Measurements from ENCODE around the gene PDGFD. TPM values are rescaled to one million over a fixed set of nuclear protein-coding genes. Genes with fewer than 3 reads are reported as not detected.

PDGFD gene
- total RNA-seq, 1 experiment from 2014 or later, result 1.7 TPM

DNA sequence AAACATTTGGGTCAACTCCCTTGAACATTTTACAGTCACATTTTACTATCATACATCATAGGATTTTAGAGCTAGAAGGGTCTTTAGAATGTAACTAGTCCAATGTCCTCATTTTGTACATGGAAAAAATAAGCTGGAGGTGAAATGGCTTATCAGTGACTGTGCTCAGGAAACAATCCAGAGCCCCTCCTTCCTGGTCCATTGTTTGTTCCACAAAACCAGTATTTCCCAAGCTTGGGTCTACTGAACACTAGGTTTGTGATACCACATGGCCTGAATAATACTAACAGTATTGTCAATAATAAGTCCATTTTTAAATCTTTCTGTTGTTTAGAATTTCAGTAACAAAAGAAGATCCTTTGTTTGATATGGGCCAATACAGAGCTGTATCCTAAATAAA, 27.1 kb downstream of the PDGFD start:
- no peak overlapping the region for H2BK15ac ChIP-seq (ENCODE audit: low read depth, low read length)
- H3K4me2 ChIP-seq (ENCODE audit: insufficient read depth, insufficient read length, low read length), result no peak overlapping the region
- H3K14ac ChIP-seq (ENCODE audit: insufficient read depth, low read length), result no peak overlapping the region
- H4K8ac ChIP-seq (replicated peaks; ENCODE audit: insufficient read length, low read depth, low read length), result no peak overlapping the region
- H3K27me3 ChIP-seq (ENCODE audit: insufficient read depth, low read length), result no peaks in the 10 kb centered on the region
- no peak overlapping the region for H2BK5ac ChIP-seq (ENCODE audit: insufficient read length, low read length)
- no peak overlapping the region for H2AK5ac ChIP-seq (ENCODE audit: insufficient read length, low read length)
- H3K9ac ChIP-seq (ENCODE audit: extremely low read depth, insufficient read length, low read length), result no peak overlapping the region
- no peak overlapping the region for H4K5ac ChIP-seq (ENCODE audit: insufficient read length, low read depth, low read length)
- no peak overlapping the region for H2BK20ac ChIP-seq (ENCODE audit: low read depth, low read length, poor library complexity, severe bottlenecking)
- Mint-ChIP-seq H3K4me1 (no peaks in the 10 kb centered on the region), H3K27me3 (ENCODE audit: low read depth) (no peaks in the 10 kb centered on the region), H3K27ac (no peak overlapping the region), H3K9me3 (no peaks in the 10 kb centered on the region), H3K36me3 (ENCODE audit: insufficient read depth in 1 of 3, low read depth in 3 of 3) (no peaks in the 10 kb centered on the region), H3K4me3 (no peak overlapping the region)
- H3K79me2 ChIP-seq (ENCODE audit: insufficient read depth, low read length), result no peaks in the 10 kb centered on the region
- H3K18ac ChIP-seq (ENCODE audit: insufficient read length, low read depth, low read length), result no peak overlapping the region
- H3K4me1 ChIP-seq (ENCODE audit: insufficient read depth, low read length), result no peaks in the 10 kb centered on the region
- no peaks in the 10 kb centered on the region for H3K9me3 ChIP-seq (ENCODE audit: control insufficient read depth, low read depth, low read length)
- DNase-seq, result no peak
- H3K4ac ChIP-seq (ENCODE audit: low read depth, low read length), result no peak overlapping the region
- no peak overlapping the region for H2AFZ ChIP-seq (ENCODE audit: low read length)
- H2BK120ac ChIP-seq (ENCODE audit: low read depth, low read length, poor library complexity, severe bottlenecking), result no peak overlapping the region
- H2BK12ac ChIP-seq (ENCODE audit: insufficient read length, low read depth, low read length), result no peak overlapping the region
- H3K27ac ChIP-seq (ENCODE audit: insufficient read length, low read depth, low read length), result no peak overlapping the region
- H3K56ac ChIP-seq (ENCODE audit: insufficient read length, low read depth, low read length), result no peak overlapping the region
- H4K20me1 ChIP-seq (ENCODE audit: control insufficient read depth, insufficient read depth, insufficient read length), result no peaks in the 10 kb centered on the region
- no peak overlapping the region for H3T11ph ChIP-seq (ENCODE audit: low read length)
- H3K79me1 ChIP-seq (ENCODE audit: insufficient read depth, low read depth, low read length, poor library complexity, severe bottlenecking), result no peaks in the 10 kb centered on the region
- no peak overlapping the region for H4K91ac ChIP-seq (ENCODE audit: insufficient read length, low read depth, low read length)
- no peaks in the 10 kb centered on the region for H3K23me2 ChIP-seq (ENCODE audit: insufficient read length, low read depth, low read length, poor library complexity, severe bottlenecking)
- H3K23ac ChIP-seq (ENCODE audit: insufficient read length, low read depth, low read length), result no peak overlapping the region
- TF ChIP-seq, protein P1, sequence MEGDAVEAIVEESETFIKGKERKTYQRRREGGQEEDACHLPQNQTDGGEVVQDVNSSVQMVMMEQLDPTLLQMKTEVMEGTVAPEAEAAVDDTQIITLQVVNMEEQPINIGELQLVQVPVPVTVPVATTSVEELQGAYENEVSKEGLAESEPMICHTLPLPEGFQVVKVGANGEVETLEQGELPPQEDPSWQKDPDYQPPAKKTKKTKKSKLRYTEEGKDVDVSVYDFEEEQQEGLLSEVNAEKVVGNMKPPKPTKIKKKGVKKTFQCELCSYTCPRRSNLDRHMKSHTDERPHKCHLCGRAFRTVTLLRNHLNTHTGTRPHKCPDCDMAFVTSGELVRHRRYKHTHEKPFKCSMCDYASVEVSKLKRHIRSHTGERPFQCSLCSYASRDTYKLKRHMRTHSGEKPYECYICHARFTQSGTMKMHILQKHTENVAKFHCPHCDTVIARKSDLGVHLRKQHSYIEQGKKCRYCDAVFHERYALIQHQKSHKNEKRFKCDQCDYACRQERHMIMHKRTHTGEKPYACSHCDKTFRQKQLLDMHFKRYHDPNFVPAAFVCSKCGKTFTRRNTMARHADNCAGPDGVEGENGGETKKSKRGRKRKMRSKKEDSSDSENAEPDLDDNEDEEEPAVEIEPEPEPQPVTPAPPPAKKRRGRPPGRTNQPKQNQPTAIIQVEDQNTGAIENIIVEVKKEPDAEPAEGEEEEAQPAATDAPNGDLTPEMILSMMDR (conservative IDR thresholded peaks at IDR 0.05), result no peak
